Activated B cell treated with CpG ODN at 0.5 μM for 24 hours (primary cell): ENCODE measurements around the gene NANOGP8. TPM values are rescaled to one million over a fixed set of nuclear protein-coding genes. Genes with fewer than 3 reads are reported as not detected.

Experiments
- ATAC-seq: fragments of 200-7000 bp; cut with Tn5 transposase; one replicate; pipeline ENCODE4 v1.10.0; 2021; ENCODE audit warnings: low read depth, mild to moderate bottlenecking, moderate library complexity
- CTCF ChIA-PET: fragments of 350-600 bp; sonication (Branson Sonifier 250); formaldehyde crosslinking; loops from one replicate; lab custom pipeline; 2021; ENCODE audit warnings: antibody characterized with exemption; lab: Charles Lee
- POLR2A ChIA-PET: fragments of 350-600 bp; sonication (Branson Sonifier 250); formaldehyde crosslinking; loops from one replicate; lab custom pipeline; 2021; ENCODE audit warnings: antibody characterized with exemption; lab: Charles Lee
- DNase-seq: peaks from one replicate; pipeline ENCODE4 v3.0.0; 2022
- H3K27ac Mint-ChIP-seq: one replicate; pipeline ENCODE4 v1.8.0; 2020; ENCODE audit warnings: mixed read lengths
- H3K27me3 Mint-ChIP-seq: one replicate; pipeline ENCODE4 v1.8.0; 2021; ENCODE audit warnings: mixed read lengths
- H3K36me3 Mint-ChIP-seq: one replicate; pipeline ENCODE4 v1.8.0; 2021; ENCODE audit warnings: low read depth, mixed read lengths
- H3K4me1 Mint-ChIP-seq: one replicate; pipeline ENCODE4 v1.8.0; 2021; ENCODE audit warnings: mixed read lengths
- H3K4me3 Mint-ChIP-seq: one replicate; pipeline ENCODE4 v1.8.0; 2020; ENCODE audit warnings: mild to moderate bottlenecking, mixed read lengths
- H3K9me3 Mint-ChIP-seq: one replicate; pipeline ENCODE4 v1.8.0; 2020; ENCODE audit warnings: mixed read lengths
- intact Hi-C: fragments of 100-400 bp; cut with micrococcal nuclease; formaldehyde crosslinking; loops from one replicate; pipeline ENCODE4 v1.15.1; 2024
- total RNA-seq: library from RNA; stranded (reverse); gene quantifications from 2 replicates; pipeline ENCODE4 v1.2.3, GENCODE V29; 2022
- TF ChIP-seq, protein P1 (sequence below): fragments of 200-600 bp; IDR thresholded peaks from one replicate; pipeline ENCODE4 v1.8.0; 2022; ENCODE audit warnings: antibody characterized with exemption, mild to moderate bottlenecking

Gene NANOGP8
- total RNA-seq, 1 donor from 2014 or later: 0.47 TPM

DNA sequence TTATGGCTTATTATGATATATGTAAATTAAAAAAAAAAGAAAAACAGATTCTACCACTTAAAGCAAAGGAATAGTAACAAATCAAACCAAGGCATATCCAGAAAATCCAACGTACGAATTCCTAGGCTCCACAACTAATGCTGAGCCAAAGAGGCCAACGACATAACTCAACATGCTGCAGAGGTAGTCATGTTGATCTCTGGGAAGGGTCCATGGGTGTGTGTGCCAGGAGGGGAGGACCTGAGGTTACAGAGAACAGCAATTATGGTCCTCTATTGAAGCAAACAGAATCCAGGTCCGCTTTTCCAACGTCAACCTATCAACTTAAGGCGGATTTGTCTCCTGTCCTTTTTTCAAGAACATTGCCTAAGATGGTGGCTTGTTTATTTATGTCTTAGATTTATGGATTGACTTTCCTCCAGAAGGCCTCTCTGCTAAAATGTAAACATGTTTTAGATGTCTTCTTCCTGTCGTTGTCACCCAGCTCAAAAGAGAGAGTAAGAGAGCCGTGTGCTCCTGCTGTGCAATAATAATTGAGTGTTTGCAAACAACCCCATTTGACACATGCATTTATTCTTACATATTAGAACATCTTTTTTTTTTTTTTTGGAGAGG lies 20.4 kb downstream of the NANOGP8 start:
- no peaks in the 10 kb centered on the region for H3K4me1 Mint-ChIP-seq
- TF ChIP-seq, protein P1, sequence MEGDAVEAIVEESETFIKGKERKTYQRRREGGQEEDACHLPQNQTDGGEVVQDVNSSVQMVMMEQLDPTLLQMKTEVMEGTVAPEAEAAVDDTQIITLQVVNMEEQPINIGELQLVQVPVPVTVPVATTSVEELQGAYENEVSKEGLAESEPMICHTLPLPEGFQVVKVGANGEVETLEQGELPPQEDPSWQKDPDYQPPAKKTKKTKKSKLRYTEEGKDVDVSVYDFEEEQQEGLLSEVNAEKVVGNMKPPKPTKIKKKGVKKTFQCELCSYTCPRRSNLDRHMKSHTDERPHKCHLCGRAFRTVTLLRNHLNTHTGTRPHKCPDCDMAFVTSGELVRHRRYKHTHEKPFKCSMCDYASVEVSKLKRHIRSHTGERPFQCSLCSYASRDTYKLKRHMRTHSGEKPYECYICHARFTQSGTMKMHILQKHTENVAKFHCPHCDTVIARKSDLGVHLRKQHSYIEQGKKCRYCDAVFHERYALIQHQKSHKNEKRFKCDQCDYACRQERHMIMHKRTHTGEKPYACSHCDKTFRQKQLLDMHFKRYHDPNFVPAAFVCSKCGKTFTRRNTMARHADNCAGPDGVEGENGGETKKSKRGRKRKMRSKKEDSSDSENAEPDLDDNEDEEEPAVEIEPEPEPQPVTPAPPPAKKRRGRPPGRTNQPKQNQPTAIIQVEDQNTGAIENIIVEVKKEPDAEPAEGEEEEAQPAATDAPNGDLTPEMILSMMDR: no peak
- no peaks in the 10 kb centered on the region for H3K9me3 Mint-ChIP-seq
- no peak overlapping the region for H3K4me3 Mint-ChIP-seq
- DNase-seq (no peak), ATAC-seq (no peak)
- POLR2A ChIA-PET: no interaction called here
- H3K27me3 Mint-ChIP-seq: peaks cover 2% of the 10 kb centered on the region
- H3K27ac Mint-ChIP-seq: no peak overlapping the region
- intact Hi-C loops: no loop called here
- CTCF ChIA-PET: no interaction called here
- no peaks in the 10 kb centered on the region for H3K36me3 Mint-ChIP-seq

DNA sequence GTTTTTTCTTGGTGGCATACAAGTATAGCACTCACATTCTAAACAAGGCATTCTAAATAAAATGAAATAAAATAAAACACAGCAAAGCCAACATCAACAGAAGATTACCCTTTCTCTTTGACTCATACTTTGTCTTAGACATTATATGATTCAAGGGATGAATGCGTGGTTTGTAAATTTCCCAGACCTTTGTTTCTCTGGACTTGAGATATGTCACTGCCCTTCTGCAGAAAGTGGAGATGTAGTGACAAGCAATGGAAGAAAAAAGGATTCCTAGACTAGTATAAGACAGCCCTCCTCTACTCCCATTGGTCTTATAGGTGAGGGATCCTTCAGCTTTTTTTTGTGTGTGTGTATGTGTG lies 22.4 kb downstream of the NANOGP8 start:
- intact Hi-C loops: no loop called here
- no peaks in the 10 kb centered on the region for H3K4me1 Mint-ChIP-seq
- H3K27me3 Mint-ChIP-seq: no peaks in the 10 kb centered on the region
- no peak for ATAC-seq
- TF ChIP-seq, protein P1: no peak
- POLR2A ChIA-PET: interaction anchor here (0.6 kb wide), 1 partner anchor 74 kb away, joined by 3 read pairs; no protein-coding TSS in a partner anchor
- H3K9me3 Mint-ChIP-seq: no peaks in the 10 kb centered on the region
- no peak overlapping the region for H3K27ac Mint-ChIP-seq
- CTCF ChIA-PET: no interaction called here
- DNase-seq: no peak
- H3K36me3 Mint-ChIP-seq: no peaks in the 10 kb centered on the region
- no peak overlapping the region for H3K4me3 Mint-ChIP-seq

DNA sequence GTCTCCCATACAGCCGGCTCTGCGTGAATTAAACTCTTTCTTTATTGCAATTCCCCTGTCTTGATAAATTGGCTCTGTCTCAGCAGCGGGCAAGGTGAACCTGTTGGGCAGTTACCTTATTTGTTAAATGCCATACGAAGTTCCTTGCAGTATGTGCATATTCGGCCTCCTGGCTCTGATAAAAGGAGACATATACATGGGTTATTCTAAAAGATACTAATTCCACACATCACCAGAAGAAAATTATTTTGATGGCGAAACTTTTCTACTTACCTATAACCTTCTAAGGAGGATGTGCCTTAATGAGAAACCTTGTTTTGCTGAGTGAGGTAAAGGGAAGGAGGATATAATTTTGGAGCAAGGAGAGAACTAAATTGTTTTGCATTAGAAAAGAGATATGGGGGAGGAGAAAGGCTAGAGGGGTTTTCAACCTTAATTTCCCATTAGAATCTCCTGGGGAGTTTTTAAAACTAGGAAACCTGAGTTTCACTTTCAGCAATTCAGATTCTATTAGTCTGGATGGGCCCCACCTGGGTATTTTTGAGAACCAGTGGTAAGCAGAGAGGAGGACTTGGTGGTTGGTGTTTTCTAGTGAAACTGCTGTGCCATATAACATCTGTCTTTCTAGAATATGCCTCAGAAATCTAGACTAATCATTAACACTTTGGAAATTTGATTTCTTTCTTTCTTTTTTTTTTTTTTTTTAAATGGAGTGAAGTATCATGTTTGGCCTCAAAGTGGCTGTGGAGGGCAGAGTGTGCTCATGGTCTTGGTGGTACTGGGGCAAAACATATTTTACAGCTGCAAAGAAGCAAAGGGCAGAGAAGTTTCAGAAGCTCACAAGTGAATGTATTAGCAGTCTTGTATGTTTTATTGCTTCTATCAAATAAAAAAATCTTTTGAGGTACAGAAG lies 23.0 kb downstream of the NANOGP8 start:
- no peaks in the 10 kb centered on the region for H3K36me3 Mint-ChIP-seq
- TF ChIP-seq, protein P1: no peak
- intact Hi-C loops: no loop called here
- H3K9me3 Mint-ChIP-seq: no peaks in the 10 kb centered on the region
- H3K4me1 Mint-ChIP-seq: no peaks in the 10 kb centered on the region
- ChIA-PET POLR2A (no interaction called here), CTCF (no interaction called here)
- no peaks in the 10 kb centered on the region for H3K27me3 Mint-ChIP-seq
- no peak overlapping the region for H3K4me3 Mint-ChIP-seq
- DNase-seq: no peak
- ATAC-seq: no peak
- no peak overlapping the region for H3K27ac Mint-ChIP-seq

DNA sequence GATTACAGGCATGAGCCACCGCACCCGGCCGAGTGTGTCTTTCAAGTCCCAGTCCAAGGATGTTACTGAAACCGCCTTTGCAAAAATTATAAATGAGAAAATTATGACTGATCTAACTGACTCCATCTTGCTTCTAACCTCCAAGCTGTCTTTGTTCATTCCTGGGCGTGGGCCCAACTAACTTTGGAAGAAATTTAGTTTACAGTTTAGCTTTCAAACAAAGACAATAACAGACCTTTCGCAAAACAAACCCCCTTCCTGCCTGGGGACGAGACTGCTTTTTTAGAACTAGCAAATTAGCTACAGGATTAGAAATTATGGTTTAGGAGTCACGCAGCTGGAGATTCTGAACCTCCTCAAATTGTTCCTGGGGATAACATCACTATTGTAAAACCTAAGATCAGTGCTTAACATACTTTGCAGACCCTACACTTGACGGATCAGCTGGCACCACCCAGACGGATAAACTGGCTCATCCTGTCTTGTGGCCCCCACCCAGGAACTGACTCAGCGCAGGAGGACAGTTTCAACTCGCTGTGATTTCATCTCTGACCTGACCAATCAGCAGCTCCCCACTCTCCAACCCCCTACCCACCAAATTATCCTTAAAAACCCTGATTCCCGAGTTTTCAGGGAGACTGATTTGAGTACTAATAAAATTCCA lies 23.8 kb downstream of the NANOGP8 start:
- Mint-ChIP-seq H3K36me3 (no peaks in the 10 kb centered on the region), H3K4me1 (no peaks in the 10 kb centered on the region), H3K9me3 (no peaks in the 10 kb centered on the region), H3K4me3 (no peak overlapping the region), H3K27me3 (peaks cover 2% of the 10 kb centered on the region), H3K27ac (no peak overlapping the region)
- DNase-seq (no peak), ATAC-seq (no peak)
- CTCF ChIA-PET: no interaction called here
- intact Hi-C loops: no loop called here
- TF ChIP-seq, protein P1: no peak
- POLR2A ChIA-PET: no interaction called here

DNA sequence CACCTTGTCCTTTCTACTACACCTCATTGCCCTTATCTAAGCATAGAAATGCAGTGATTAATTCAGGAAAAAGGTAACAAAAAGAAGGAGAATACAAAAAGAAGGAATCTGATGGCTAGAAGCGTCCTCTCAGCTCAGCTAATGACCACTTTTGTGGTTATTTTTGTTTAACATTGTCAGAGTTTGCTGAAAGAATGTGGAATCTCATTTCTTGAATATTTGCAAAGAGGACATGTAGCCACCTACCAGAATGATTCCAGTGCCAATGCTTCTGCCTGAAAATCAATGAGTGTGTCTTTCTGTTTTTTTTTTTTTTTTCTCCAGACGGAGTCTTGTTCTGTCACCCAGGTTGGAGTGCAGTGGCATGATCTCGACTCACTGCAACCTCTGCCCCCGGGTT lies 24.5 kb downstream of the NANOGP8 start:
- H3K4me3 Mint-ChIP-seq: no peak overlapping the region
- no peak for DNase-seq
- H3K27me3 Mint-ChIP-seq: peaks cover 2% of the 10 kb centered on the region
- no peak for ATAC-seq
- CTCF ChIA-PET: no interaction called here
- TF ChIP-seq, protein P1: no peak
- H3K4me1 Mint-ChIP-seq: no peaks in the 10 kb centered on the region
- no peaks in the 10 kb centered on the region for H3K36me3 Mint-ChIP-seq
- intact Hi-C loops: no loop called here
- H3K9me3 Mint-ChIP-seq: no peaks in the 10 kb centered on the region
- POLR2A ChIA-PET: no interaction called here
- H3K27ac Mint-ChIP-seq: no peak overlapping the region
